ENCODE data around the gene C17orf107.

DNA sequence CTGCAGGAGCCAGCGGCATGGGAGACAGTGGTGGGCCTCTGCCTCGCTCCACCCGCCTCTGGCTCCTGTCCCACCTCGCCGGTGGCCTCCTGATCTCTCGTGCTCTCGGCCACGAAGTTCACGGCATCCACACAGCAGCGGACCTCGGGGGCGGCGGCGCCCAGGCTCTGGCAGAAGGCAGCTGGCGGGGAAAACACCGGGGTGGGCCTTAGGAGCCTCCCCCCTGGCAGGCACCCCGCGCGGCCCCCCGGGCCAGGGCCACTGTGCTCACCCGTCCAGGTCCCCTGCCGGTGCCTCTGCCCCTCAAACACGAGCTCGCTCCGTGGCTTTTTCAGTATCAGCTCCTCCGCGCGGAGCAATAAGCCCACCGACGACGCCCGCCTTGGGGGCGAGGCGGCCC lies 409 bp upstream of the C17orf107 start:
- TF ChIP-seq SIN3A (IDR thresholded peaks at IDR 0.05; ENCODE audit: low read depth) (no peak), ZFX (IDR thresholded peaks at IDR 0.05) (no peak), SRF (IDR thresholded peaks at IDR 0.05; ENCODE audit: low read depth) (no peak), POLR2AphosphoS5 (IDR thresholded peaks at IDR 0.05; ENCODE audit: low read depth, low read length) (no peak), YY1 (IDR thresholded peaks at IDR 0.05; ENCODE audit: extremely low read depth, insufficient replicate concordance, low read depth, low read length) (no peak), JUND (IDR thresholded peaks at IDR 0.05) (no peak), POLR2A (IDR thresholded peaks at IDR 0.05; ENCODE audit: borderline replicate concordance, extremely low read depth, insufficient read depth, insufficient read length) (no peak)
- TF ChIP-seq, protein P1, sequence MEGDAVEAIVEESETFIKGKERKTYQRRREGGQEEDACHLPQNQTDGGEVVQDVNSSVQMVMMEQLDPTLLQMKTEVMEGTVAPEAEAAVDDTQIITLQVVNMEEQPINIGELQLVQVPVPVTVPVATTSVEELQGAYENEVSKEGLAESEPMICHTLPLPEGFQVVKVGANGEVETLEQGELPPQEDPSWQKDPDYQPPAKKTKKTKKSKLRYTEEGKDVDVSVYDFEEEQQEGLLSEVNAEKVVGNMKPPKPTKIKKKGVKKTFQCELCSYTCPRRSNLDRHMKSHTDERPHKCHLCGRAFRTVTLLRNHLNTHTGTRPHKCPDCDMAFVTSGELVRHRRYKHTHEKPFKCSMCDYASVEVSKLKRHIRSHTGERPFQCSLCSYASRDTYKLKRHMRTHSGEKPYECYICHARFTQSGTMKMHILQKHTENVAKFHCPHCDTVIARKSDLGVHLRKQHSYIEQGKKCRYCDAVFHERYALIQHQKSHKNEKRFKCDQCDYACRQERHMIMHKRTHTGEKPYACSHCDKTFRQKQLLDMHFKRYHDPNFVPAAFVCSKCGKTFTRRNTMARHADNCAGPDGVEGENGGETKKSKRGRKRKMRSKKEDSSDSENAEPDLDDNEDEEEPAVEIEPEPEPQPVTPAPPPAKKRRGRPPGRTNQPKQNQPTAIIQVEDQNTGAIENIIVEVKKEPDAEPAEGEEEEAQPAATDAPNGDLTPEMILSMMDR (IDR thresholded peaks at IDR 0.05 in 2 of 3, conservative IDR thresholded peaks at IDR 0.05 in 1 of 3; ENCODE audit: borderline replicate concordance in 1 of 3, insufficient read depth in 1 of 3, low read depth in 2 of 3, low read length in 2 of 3) = no peak
- TF ChIP-seq, protein P2, sequence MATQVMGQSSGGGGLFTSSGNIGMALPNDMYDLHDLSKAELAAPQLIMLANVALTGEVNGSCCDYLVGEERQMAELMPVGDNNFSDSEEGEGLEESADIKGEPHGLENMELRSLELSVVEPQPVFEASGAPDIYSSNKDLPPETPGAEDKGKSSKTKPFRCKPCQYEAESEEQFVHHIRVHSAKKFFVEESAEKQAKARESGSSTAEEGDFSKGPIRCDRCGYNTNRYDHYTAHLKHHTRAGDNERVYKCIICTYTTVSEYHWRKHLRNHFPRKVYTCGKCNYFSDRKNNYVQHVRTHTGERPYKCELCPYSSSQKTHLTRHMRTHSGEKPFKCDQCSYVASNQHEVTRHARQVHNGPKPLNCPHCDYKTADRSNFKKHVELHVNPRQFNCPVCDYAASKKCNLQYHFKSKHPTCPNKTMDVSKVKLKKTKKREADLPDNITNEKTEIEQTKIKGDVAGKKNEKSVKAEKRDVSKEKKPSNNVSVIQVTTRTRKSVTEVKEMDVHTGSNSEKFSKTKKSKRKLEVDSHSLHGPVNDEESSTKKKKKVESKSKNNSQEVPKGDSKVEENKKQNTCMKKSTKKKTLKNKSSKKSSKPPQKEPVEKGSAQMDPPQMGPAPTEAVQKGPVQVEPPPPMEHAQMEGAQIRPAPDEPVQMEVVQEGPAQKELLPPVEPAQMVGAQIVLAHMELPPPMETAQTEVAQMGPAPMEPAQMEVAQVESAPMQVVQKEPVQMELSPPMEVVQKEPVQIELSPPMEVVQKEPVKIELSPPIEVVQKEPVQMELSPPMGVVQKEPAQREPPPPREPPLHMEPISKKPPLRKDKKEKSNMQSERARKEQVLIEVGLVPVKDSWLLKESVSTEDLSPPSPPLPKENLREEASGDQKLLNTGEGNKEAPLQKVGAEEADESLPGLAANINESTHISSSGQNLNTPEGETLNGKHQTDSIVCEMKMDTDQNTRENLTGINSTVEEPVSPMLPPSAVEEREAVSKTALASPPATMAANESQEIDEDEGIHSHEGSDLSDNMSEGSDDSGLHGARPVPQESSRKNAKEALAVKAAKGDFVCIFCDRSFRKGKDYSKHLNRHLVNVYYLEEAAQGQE (IDR thresholded peaks at IDR 0.05; ENCODE audit: low read depth) = no peak
